Ovary (tissue), 3 donors: ENCODE measurements around the gene FBXL20.

Experiments
- CTCF ChIP-seq, 3 donors: fragments of 450-650 bp in 2 of 3; fragments of 200-600 bp in 1 of 3; IDR thresholded peaks; one replicate each; pipeline versions ENCODE4 v1.5.1 to v1.8.0; 2016 to 2022; ENCODE audit warnings: antibody characterized with exemption in 3 of 3, mild to moderate bottlenecking in 1 of 3
- POLR2A ChIP-seq: fragments of 450-650 bp; IDR thresholded peaks from one replicate; pipeline ENCODE4 v1.6.1; 2017; ENCODE audit warnings: antibody characterized with exemption, mild to moderate bottlenecking, moderate library complexity
- donor health status: DM: no; HTN: no; CAD: no.

GRCh38 chr17:39376434-39376833 lies 25.0 kb downstream of the FBXL20 start:
- TF ChIP-seq CTCF (IDR thresholded peaks at IDR 0.05) (no peak), POLR2A (no peak)
